ENCODE data around the gene ZFYVE28.

- TF ChIP-seq CTCF (IDR thresholded peaks at IDR 0.05) (no peak), USF2 (IDR thresholded peaks at IDR 0.05; ENCODE audit: borderline replicate concordance, low read depth, low read length) (no peak), SMC3 (IDR thresholded peaks at IDR 0.05; ENCODE audit: low read depth, low read length) (no peak), SIN3A (IDR thresholded peaks at IDR 0.05; ENCODE audit: borderline replicate concordance, low read depth, low read length) (no peak), GATA2 (CRISPR knock-in tag; IDR thresholded peaks at IDR 0.05) (no peak), EP300 (IDR thresholded peaks at IDR 0.05; ENCODE audit: borderline replicate concordance in 1 of 2, low read depth in 1 of 2, low read length in 1 of 2) (no peak)
Measured at GRCh38 chr4:2340272-2341061, 78.0 kb downstream of the ZFYVE28 start.

Data from SK-N-SH (cell line).